HL-60/S4 treated with retinoic acid at 250 ng/mL for 4 days and 3 days (cell line): ENCODE data around the gene CYP11A1.

Experiments
- in situ Hi-C: fragments of 300-500 bp; cut with MboI; formaldehyde crosslinking; loops from 2 replicates; pipeline ENCODE4 v1.7.0; 2022; ENCODE audit warnings: low sequenced_read_pairs

Gene CYP11A1

GRCh38 chr15:74389241-74390048, 22.0 kb upstream of the CYP11A1 start:
- in situ Hi-C loops, result loop anchor here (5.0 to 25.0 kb wide), 2 partner anchors 53 to 373 kb away; no protein-coding TSS in a partner anchor

- in situ Hi-C loops, result loop anchor here (5.0 to 25.0 kb wide), 2 partner anchors 54 to 374 kb away; no protein-coding TSS in a partner anchor
These were observed 21.0 kb upstream of the CYP11A1 start for GRCh38 chr15:74388363-74388951.

GRCh38 chr15:74387621-74388362, 20.3 kb upstream of the CYP11A1 start:
- in situ Hi-C loops, result loop anchor here (5.0 to 25.0 kb wide), 2 partner anchors 55 to 375 kb away; no protein-coding TSS in a partner anchor

GRCh38 chr15:74387141-74387541, 19.7 kb upstream of the CYP11A1 start:
- in situ Hi-C loops, result loop anchor here (5.0 to 25.0 kb wide), 2 partner anchors 55 to 375 kb away; no protein-coding TSS in a partner anchor

DNA sequence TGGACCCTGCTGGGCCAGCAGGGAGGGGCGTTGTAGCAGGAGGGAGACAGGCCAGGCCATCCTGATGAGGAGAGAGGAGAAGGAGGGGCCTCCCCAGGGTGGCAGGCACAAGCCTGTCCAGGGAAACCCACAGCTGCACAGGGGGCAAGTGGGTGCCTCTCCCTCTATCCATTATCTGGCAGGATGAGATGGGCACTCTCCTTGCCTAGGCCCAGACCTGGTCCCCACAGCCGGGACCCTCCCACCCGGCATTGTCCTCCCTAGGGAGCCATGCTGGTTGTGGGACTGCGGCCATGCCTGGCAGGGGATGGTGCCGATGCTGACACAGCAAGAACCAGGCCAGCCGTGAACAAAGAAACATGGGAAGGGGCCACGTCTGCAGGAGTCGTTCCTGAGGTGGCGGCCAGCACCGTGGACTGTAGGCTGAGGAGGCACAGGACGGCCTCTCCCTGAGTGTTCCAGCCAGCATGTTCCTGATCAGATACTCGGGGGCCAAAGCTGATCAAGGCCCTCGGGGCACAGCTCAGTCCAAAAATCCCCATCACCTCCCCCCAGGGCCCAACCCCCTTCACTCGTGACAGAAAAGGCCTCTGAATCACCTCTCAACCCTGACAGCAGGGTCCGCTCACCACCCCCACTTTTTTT, 19.2 kb upstream of the CYP11A1 start:
- in situ Hi-C loops, result loop anchor here (5.0 to 25.0 kb wide), 2 partner anchors 56 to 376 kb away; no protein-coding TSS in a partner anchor

DNA sequence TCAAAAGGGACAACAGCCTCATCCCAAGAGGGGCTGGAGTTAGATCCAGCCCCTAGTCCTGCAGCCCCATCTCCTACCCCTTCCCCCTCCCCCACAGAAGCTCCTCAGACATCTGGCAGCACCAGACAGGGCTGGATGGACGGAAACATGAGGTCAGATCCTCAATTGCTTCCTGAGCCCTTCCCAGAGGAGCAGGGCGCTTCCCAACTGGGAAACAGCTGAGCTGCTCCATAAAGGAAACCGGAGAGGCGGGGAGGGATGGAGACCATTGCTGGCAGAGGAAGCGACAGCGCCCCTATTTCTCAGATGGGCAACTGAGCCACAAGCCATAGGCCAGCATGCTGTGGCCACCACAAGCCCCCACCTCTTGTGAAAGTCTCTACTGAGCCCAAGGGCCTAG, 18.3 kb upstream of the CYP11A1 start:
- in situ Hi-C loops, result loop anchor here (5.0 to 25.0 kb wide), 2 partner anchors 57 to 377 kb away; no protein-coding TSS in a partner anchor

- in situ Hi-C loops, result loop anchor here (5.0 to 25.0 kb wide), 2 partner anchors 57 to 377 kb away; no protein-coding TSS in a partner anchor
These were observed 17.6 kb upstream of the CYP11A1 start for GRCh38 chr15:74384881-74385643.

- in situ Hi-C loops, result loop anchor here (25.0 kb wide), 1 partner anchor 378 kb away; no protein-coding TSS in a partner anchor
These were observed 17.1 kb upstream of the CYP11A1 start for GRCh38 chr15:74384566-74384880.

- in situ Hi-C loops, result loop anchor here (25.0 kb wide), 1 partner anchor 378 kb away; no protein-coding TSS in a partner anchor
These were observed 16.5 kb upstream of the CYP11A1 start for GRCh38 chr15:74383695-74384565.

- in situ Hi-C loops, result loop anchor here (25.0 kb wide), 1 partner anchor 379 kb away; no protein-coding TSS in a partner anchor
These were observed 15.8 kb upstream of the CYP11A1 start for GRCh38 chr15:74383286-74383685.

DNA sequence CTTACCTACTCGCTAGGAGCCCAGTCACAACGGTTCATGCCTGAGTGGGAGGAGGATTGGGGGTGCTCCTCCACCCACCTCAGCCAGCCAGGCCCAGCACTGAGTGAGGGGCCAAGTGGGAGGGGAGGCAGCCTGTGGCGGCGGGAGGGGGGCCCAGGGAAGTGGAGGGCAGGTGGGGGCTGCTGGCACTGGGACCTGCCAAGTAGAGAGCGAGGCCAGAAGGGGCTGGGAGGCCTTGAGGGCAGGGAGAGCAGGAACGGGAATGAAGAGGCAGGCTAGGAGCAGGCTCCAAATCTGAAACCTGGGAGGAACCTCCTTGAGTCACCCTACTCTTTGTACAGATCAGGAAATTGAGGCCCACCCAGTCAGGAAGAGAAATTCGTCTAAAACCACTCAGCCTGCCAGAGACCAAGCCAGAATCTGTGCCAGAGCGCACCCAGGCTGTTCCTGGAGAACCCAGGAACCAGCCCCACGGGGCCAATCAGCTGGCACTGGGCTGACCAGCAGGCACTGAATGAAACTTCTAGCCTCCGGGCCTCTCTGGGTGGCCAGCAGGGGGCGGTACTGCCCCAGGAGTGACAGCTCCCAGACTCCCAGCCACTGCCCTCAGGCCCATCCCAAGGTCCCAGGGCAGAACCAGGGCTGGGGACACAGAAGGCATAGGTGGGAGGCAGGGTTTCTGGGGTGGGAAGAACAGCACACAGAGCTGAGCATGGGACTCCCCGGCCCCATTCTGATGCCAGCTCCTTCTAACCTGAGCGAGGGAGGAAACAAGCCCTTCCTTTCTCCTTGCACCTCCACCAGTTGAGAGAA, 14.8 kb upstream of the CYP11A1 start:
- in situ Hi-C loops, result loop anchor here (25.0 kb wide), 1 partner anchor 380 kb away; no protein-coding TSS in a partner anchor

DNA sequence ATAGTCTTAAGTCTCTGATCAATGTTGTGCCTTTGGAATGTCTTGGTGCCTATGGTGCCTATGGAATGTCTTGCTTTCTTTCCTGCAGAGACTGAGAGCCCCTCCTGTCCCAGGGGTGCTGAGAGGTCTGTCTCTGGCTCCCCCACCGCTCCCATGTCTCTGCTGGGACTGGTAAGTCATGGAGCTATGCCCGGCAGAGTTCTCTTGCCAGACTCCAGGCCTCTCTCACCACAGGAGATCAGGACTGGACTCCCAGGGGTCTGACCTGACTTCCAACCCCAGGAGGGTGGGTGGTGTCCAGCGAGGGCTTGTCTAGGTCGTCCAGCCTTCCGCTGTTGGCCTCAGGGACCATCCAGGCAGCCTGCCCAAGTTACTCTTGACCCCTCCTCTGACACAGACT, 14.0 kb upstream of the CYP11A1 start:
- in situ Hi-C loops, result loop anchor here (25.0 kb wide), 1 partner anchor 381 kb away; no protein-coding TSS in a partner anchor

DNA sequence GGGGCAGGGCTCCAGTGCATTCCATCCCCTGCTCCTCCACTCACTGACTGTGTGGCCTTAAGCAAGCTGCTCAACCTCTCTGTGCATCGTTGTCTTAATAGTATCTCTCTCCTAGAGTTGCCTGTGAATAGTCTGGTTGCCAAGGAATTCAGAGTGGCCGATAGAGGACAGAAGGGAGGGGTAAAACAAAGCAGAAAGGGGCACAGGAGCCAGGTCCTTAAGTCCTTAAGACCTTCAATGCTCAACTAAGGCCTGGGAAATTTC, 13.7 kb upstream of the CYP11A1 start:
- in situ Hi-C loops, result loop anchor here (25.0 kb wide), 1 partner anchor 381 kb away; no protein-coding TSS in a partner anchor

DNA sequence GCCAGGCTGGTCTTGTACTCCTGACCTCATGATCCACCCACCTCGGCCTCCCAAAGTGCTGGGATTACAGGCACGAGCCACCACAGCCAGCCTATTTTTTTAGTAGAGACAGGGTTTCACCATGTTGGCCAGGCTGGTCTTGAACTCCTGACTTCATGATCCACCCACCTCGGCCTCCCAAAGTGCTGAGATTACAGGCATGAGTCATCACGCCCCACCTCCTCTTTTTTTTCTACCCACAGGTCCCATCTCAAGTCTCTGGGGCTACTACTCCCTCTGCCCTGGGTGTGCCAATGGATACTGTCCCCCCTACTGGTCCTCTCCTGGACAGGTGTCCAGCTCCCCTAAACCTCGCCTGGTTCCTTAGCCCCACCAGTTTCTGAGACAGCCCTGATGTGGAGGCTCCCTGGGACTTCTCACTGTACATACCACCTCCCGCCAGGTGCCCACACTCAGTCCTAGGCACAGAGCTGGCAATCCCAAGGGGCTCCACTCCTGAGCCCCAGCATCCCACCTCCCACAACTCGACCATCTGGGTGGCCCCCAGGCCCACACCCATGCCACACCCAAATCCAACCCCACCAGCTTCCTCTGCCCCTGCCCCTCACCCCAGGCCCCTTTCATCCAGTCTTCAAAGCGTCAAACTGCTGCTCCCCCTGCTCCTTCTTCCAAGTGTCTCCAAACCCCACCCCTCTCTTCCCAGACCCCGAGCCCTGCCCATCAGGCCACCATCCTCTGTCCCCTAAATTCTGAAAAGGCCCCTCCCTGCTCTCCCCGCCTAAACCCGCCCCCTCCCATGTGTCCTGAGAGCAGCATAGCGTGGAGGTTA, 13.1 kb upstream of the CYP11A1 start:
- in situ Hi-C loops, result loop anchor here (25.0 kb wide), 1 partner anchor 382 kb away; no protein-coding TSS in a partner anchor

- in situ Hi-C loops, result loop anchor here (10.0 to 25.0 kb wide), 2 partner anchors 246 to 383 kb away; no protein-coding TSS in a partner anchor
These were observed 11.4 kb upstream of the CYP11A1 start for GRCh38 chr15:74378848-74379247.

GRCh38 chr15:74377831-74378766, 10.7 kb upstream of the CYP11A1 start:
- in situ Hi-C loops, result loop anchor here (10.0 to 25.0 kb wide), 2 partner anchors 247 to 384 kb away; no protein-coding TSS in a partner anchor
